Activated naive CD4-positive, alpha-beta T cell treated with anti-CD3 and anti-CD28 coated beads, Interleukin-2, amount 50 U/mL, for 24 hours (primary cell): ENCODE measurements around the gene NPC1L1.

Experiments used
- H3K27ac Mint-ChIP-seq: one replicate; pipeline ENCODE4 v1.8.0; 2021; ENCODE audit warnings: mild to moderate bottlenecking, mixed read lengths
- H3K27me3 Mint-ChIP-seq: one replicate; pipeline ENCODE4 v1.8.0; 2021; ENCODE audit warnings: mixed read lengths
- H3K36me3 Mint-ChIP-seq: one replicate; pipeline ENCODE4 v1.8.0; 2021; ENCODE audit warnings: mixed read lengths
- H3K4me1 Mint-ChIP-seq: one replicate; pipeline ENCODE4 v1.8.0; 2021; ENCODE audit warnings: mixed read lengths
- H3K4me3 Mint-ChIP-seq: one replicate; pipeline ENCODE4 v1.8.0; 2021; ENCODE audit warnings: mild to moderate bottlenecking, mixed read lengths
- H3K9me3 Mint-ChIP-seq: one replicate; pipeline ENCODE4 v1.8.0; 2021; ENCODE audit warnings: mixed read lengths

NPC1L1 gene

DNA sequence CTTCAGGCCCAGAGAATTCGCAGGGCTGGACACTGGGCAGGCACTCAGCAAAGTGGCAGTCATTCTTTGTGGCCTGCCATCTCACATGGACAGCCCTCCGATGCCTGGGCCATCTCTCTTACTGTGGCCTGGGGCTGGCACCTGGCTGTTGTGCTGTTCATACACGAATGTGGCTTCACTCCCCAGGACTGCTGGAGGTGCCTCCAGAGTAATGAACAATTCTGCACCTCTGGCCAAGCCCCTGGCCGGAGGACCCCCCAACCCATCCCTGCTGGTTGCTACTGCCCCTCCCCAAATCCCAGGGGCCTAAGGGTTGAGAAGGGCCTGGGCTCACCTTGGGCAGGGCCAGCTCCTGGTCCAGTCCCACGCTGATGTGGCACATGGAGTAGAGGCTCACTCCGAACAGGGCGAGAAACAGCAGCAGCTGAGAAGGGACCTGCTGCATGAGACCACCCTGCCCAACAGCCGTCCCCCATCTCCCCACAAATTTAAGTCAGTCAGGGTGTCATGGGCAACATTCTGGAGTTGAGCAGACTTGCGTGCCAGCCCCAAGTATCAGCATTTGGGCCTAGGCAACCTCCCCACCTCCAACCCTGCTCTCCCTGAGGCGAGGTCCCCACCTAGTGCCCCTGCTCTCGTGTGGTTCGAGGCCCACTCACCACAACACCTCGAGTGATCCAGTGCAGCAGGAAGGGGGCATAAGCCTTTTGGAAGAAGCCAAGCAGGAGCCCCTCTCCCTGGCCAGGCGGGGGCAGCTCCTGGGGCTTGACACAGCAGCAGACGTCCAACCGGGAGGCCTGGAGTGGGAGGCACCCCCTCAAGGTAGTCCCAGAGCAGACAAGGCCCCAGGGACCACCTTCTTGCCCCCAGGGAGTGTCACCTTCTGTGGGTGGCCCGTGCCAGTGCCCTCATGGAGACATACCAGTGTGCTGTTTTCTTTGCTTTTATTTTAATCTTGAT is 9.4 kb downstream of the NPC1L1 start:
- no peaks in the 10 kb centered on the region for H3K9me3 Mint-ChIP-seq
- H3K27ac Mint-ChIP-seq = no peak overlapping the region
- no peak overlapping the region for H3K4me3 Mint-ChIP-seq
- H3K4me1 Mint-ChIP-seq = no peaks in the 10 kb centered on the region
- H3K27me3 Mint-ChIP-seq = no peaks in the 10 kb centered on the region
- H3K36me3 Mint-ChIP-seq = no peaks in the 10 kb centered on the region

DNA sequence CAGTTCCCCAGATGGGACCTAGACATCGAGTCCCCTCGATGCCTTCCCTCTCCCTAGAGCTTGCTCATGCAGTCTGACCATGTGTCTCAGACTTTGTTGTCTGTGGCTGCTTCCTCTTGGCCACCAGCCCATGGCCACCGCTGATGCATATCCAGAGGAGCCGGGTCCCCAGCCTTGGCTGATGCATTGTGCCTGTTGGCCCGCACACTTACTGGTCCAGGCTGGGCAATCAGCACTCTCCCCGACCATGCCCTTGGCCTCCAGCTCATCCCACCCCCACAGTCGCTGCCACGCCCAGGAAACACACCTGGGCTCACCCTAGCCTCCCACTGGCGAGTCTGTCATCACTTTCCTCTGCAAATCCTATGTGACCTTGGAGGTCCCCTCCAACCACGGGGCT is 10.1 kb downstream of the NPC1L1 start:
- no peaks in the 10 kb centered on the region for H3K9me3 Mint-ChIP-seq
- H3K4me3 Mint-ChIP-seq = no peak overlapping the region
- H3K4me1 Mint-ChIP-seq = no peaks in the 10 kb centered on the region
- no peaks in the 10 kb centered on the region for H3K27me3 Mint-ChIP-seq
- H3K27ac Mint-ChIP-seq = no peak overlapping the region
- H3K36me3 Mint-ChIP-seq = no peaks in the 10 kb centered on the region

- Mint-ChIP-seq H3K4me3 (no peak overlapping the region), H3K4me1 (no peaks in the 10 kb centered on the region), H3K27me3 (peaks cover 4% of the 10 kb centered on the region), H3K9me3 (peaks cover 4% of the 10 kb centered on the region), H3K36me3 (peaks cover 6% of the 10 kb centered on the region), H3K27ac (no peak overlapping the region)
These were observed 16.2 kb downstream of the NPC1L1 start for GRCh38 chr7:44524811-44525388.

DNA sequence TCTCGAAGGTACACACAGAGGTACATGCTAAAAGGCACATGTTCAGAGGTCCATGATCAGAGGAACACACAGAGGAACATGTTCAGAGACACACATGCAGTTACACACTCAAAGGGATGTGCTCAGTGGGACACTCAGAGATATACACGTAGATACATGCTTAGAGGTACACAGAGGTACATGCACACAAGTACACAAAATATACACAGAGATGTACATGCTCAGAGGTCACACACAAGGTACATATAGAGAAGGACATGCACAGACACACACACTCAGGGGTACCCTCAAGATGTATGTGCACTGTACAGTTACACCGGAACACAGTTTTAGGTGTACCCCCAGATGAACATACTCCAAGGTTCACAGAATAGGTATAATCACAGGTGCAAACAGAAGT is 18.8 kb downstream of the NPC1L1 start:
- Mint-ChIP-seq H3K36me3 (peaks cover 6% of the 10 kb centered on the region), H3K27me3 (peaks cover 4% of the 10 kb centered on the region), H3K4me3 (no peak overlapping the region), H3K4me1 (no peaks in the 10 kb centered on the region), H3K27ac (no peak overlapping the region), H3K9me3 (peaks cover 4% of the 10 kb centered on the region)

DNA sequence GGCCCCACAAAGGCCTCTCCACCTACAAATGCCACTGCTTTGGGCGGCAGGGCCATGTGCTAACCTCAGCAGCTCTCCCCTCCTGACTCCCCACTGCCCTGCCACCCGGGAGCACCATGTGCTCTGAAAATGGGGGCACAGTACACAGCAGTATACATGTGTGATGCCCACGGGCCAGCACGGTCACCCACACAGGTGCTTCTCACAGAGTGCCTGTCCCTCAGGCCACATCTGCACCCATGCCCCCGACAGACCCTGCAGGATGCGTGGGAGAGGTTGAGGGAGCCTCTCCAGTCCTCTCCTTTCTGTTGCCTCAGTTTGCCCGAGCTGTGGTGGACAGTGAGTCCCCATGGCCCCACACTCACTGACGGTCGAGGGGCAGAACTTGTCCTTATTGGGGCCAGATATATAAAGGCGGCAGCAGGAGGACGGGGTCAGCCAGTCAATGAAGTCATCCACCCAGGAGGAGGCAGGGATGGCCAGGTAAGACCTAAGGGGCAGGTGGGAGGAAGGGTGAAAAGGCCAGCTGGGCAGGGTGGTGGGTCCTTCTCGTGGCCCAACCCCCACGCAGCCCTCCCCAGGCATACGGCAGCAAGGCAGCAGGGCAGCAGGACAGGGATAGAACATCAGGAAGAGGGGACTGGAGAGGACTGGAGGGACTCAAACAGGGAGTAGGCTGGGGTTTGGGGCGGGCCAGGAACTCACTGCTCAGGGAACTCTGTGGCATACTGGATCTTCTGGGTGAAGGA is 19.6 kb downstream of the NPC1L1 start:
- Mint-ChIP-seq H3K4me3 (no peak overlapping the region), H3K9me3 (peaks cover 4% of the 10 kb centered on the region)

DNA sequence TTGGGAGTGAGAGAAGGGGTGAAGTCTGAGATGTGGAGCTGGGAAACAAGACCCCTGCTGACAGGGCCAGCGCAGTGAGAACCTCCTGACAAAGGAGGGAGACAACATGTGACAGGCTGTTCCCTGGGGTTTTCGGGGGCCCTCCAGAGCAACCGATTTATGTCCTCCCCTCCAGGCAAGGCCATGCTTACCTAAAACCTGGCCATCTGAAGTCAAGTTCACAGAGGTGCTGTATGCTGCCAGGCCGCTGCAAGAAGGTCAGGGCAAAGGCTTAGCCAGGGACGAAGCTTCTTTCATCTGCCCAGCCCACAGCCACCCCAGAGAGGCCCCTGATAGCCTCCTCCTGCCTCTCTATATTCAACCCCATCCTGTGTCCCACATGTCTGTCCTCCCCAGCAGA is 20.6 kb downstream of the NPC1L1 start:
- no peak overlapping the region for H3K4me3 Mint-ChIP-seq
- no peaks in the 10 kb centered on the region for H3K4me1 Mint-ChIP-seq
- peaks cover 4% of the 10 kb centered on the region for H3K9me3 Mint-ChIP-seq
- H3K36me3 Mint-ChIP-seq = peaks cover 6% of the 10 kb centered on the region
- H3K27ac Mint-ChIP-seq = no peak overlapping the region
- peaks cover 4% of the 10 kb centered on the region for H3K27me3 Mint-ChIP-seq

More for the DNA sequence above, 19.6 kb downstream of the NPC1L1 start:
- Mint-ChIP-seq H3K36me3 (peaks cover 6% of the 10 kb centered on the region), H3K27me3 (peaks cover 4% of the 10 kb centered on the region), H3K4me1 (no peaks in the 10 kb centered on the region), H3K27ac (no peak overlapping the region)

GRCh38 chr7:44519546-44519945 is 21.6 kb downstream of the NPC1L1 start:
- peaks cover 4% of the 10 kb centered on the region for H3K9me3 Mint-ChIP-seq
- H3K27ac Mint-ChIP-seq = no peak overlapping the region
- peaks cover 4% of the 10 kb centered on the region for H3K27me3 Mint-ChIP-seq
- H3K36me3 Mint-ChIP-seq = peaks cover 3% of the 10 kb centered on the region
- H3K4me3 Mint-ChIP-seq = no peak overlapping the region
- no peaks in the 10 kb centered on the region for H3K4me1 Mint-ChIP-seq

- peaks cover 2% of the 10 kb centered on the region for H3K27me3 Mint-ChIP-seq
- H3K36me3 Mint-ChIP-seq = no peaks in the 10 kb centered on the region
- H3K4me1 Mint-ChIP-seq = no peaks in the 10 kb centered on the region
- H3K9me3 Mint-ChIP-seq = peaks cover under 1% of the 10 kb centered on the region
- no peak overlapping the region for H3K4me3 Mint-ChIP-seq
- H3K27ac Mint-ChIP-seq = no peak overlapping the region
These were observed 22.4 kb downstream of the NPC1L1 start for GRCh38 chr7:44518761-44519160.

GRCh38 chr7:44517175-44517574 is 24.0 kb downstream of the NPC1L1 start:
- H3K9me3 Mint-ChIP-seq = no peaks in the 10 kb centered on the region
- H3K27ac Mint-ChIP-seq = no peak overlapping the region
- no peak overlapping the region for H3K4me3 Mint-ChIP-seq
- H3K36me3 Mint-ChIP-seq = no peaks in the 10 kb centered on the region
- no peaks in the 10 kb centered on the region for H3K27me3 Mint-ChIP-seq
- H3K4me1 Mint-ChIP-seq = no peaks in the 10 kb centered on the region

DNA sequence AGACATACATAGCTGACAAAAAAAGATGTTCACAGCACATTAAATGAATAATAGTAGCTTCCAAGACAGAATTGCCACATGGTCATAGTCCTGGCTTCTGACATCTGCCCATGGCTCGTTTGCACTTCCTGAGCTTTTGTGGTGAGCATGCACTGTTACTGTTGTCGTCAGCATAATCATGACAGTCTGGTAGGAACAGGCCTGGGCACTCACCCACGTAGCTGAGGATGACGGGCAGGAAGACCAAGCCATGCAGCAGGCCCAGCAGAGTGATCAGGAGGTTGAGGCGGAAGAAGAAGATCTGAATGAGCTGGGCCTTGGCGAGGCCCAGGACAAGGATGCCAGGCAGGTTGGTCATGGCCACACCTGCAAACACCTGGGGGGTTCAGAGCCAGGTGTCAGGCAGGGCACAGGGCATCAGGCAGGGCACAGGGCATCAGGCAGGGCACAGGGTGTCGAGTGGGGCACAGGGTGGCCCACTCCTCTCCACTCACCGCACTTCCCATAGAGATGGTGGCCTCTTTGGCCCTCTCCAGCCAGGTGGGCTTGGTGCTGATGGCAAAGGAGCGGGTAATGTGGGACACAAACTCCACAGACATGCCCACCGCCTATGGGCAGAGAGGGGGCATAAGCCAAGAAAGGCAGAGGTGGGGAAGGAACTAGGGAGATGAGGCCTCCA is 25.4 kb downstream of the NPC1L1 start:
- Mint-ChIP-seq H3K4me1 (no peaks in the 10 kb centered on the region), H3K4me3 (no peak overlapping the region), H3K9me3 (no peaks in the 10 kb centered on the region), H3K36me3 (no peaks in the 10 kb centered on the region), H3K27ac (no peak overlapping the region), H3K27me3 (peaks cover 1% of the 10 kb centered on the region)

DNA sequence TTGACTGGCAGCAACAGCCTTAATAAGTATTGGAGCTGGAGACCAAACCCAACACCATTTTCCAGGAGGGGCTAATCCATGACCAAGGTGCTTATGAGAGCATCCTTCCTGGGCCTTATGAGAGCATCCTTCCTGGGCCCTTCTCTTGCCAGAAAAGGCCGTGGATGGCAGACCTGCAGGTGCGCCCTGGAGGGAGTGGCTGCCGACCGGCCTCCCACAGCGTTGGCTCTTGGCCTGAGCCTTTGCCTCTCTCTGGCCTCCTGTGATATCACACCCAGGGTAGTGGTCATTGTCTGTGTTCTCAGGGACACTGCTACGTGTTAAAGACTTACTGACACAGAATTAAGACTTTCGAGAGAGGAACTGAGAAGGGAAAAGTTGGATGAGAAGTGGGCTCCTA is 28.4 kb downstream of the NPC1L1 start:
- H3K36me3 Mint-ChIP-seq = no peaks in the 10 kb centered on the region
- H3K4me1 Mint-ChIP-seq = peaks cover 6% of the 10 kb centered on the region
- H3K9me3 Mint-ChIP-seq = no peaks in the 10 kb centered on the region
- no peak overlapping the region for H3K27ac Mint-ChIP-seq
- no peak overlapping the region for H3K4me3 Mint-ChIP-seq
- H3K27me3 Mint-ChIP-seq = peaks cover 1% of the 10 kb centered on the region

- Mint-ChIP-seq H3K36me3 (no peaks in the 10 kb centered on the region), H3K4me1 (peaks cover 6% of the 10 kb centered on the region), H3K4me3 (no peak overlapping the region), H3K9me3 (no peaks in the 10 kb centered on the region), H3K27me3 (peaks cover 1% of the 10 kb centered on the region), H3K27ac (no peak overlapping the region)
These were observed 29.2 kb downstream of the NPC1L1 start for GRCh38 chr7:44511863-44512468.

GRCh38 chr7:44511236-44511635 is 29.9 kb downstream of the NPC1L1 start:
- no peaks in the 10 kb centered on the region for H3K36me3 Mint-ChIP-seq
- H3K4me3 Mint-ChIP-seq = no peak overlapping the region
- peaks cover 1% of the 10 kb centered on the region for H3K27me3 Mint-ChIP-seq
- no peak overlapping the region for H3K27ac Mint-ChIP-seq
- peaks cover 6% of the 10 kb centered on the region for H3K4me1 Mint-ChIP-seq
- H3K9me3 Mint-ChIP-seq = no peaks in the 10 kb centered on the region

DNA sequence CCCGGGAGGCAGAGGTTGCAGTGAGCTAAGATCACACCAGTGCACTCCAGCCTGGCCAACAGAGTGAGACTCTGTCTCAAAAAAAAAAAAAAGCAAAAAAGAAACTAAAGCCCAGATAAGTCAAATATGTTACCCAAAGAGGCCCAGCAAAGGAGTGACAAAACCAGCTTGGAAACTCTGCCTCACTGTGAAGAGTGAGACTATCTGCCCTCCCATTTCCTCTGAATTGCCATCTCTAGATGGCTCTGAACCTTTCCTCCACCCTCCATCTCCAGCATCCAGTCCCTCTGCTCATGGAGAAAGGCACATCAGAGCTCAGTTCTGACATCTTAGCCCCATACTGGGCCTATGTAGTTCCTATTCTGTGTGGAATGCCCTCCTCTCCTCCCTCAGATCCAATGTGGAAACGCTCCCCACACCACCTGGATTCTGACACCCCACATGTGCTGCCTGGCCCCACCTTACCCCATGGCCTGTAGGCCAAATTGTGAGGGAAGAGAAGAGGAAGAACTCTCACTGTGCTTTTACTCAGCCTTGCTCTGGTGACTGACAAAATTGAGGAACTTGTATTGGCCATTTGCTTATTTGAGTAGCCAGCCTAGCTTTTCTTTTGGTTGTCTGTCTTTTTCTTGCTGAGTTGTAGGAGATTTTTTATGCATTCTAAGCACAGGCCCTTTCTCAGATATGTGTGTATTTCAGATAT is 32.7 kb downstream of the NPC1L1 start:
- H3K27ac Mint-ChIP-seq = no peak overlapping the region
- peaks cover 3% of the 10 kb centered on the region for H3K27me3 Mint-ChIP-seq
- no peaks in the 10 kb centered on the region for H3K9me3 Mint-ChIP-seq
- H3K4me1 Mint-ChIP-seq = peaks cover 6% of the 10 kb centered on the region
- no peaks in the 10 kb centered on the region for H3K36me3 Mint-ChIP-seq
- H3K4me3 Mint-ChIP-seq = no peak overlapping the region
